Measurements from ENCODE around the gene CCDC97.
A peak's percentile ranks its signal among the peaks of the same experiment; 100 is the strongest.
"Not testable (repeated sequence)": the region's sequence is repeated elsewhere in the genome, so short reads cannot be mapped to it uniquely, and the experiment has no call there.

CCDC97 gene

GRCh38 chr19:41346916-41347315 is 36.9 kb downstream of the CCDC97 start:
- H3K9me3 ChIP-seq (ENCODE audit: control insufficient read depth, insufficient read depth, low read length); H3K27ac ChIP-seq (ENCODE audit: low read depth, low read length); H3K4me1 ChIP-seq (ENCODE audit: control insufficient read depth, insufficient read depth, low read length); H3K36me3 ChIP-seq (ENCODE audit: control insufficient read depth, insufficient read depth, low read length); H3K4me3 ChIP-seq (ENCODE audit: low read depth, low read length); H3K9ac ChIP-seq (ENCODE audit: low read depth, low read length): not testable (repeated sequence)
- peaks cover 23% of the 10 kb centered on the region for H3K27me3 ChIP-seq (ENCODE audit: control insufficient read depth, insufficient read depth, low read length)

GRCh38 chr19:41350735-41351338 is 40.9 kb downstream of the CCDC97 start:
- Histone ChIP-seq H3K27ac (ENCODE audit: low read depth, low read length) (no peak overlapping the region), H3K27me3 (ENCODE audit: control insufficient read depth, insufficient read depth, low read length) (peaks cover 38% of the 10 kb centered on the region), H3K4me1 (ENCODE audit: control insufficient read depth, insufficient read depth, low read length) (no peaks in the 10 kb centered on the region), H3K9me3 (ENCODE audit: control insufficient read depth, insufficient read depth, low read length) (no peaks in the 10 kb centered on the region), H3K36me3 (ENCODE audit: control insufficient read depth, insufficient read depth, low read length) (no peaks in the 10 kb centered on the region), H3K9ac (ENCODE audit: low read depth, low read length) (no peak overlapping the region), H3K4me3 (ENCODE audit: low read depth, low read length) (peak overlapping the region; percentile 74)

GRCh38 chr19:41351339-41352245 is 41.6 kb downstream of the CCDC97 start:
- Histone ChIP-seq H3K4me3 (ENCODE audit: low read depth, low read length) (peak overlapping the region; percentile 74), H3K36me3 (ENCODE audit: control insufficient read depth, insufficient read depth, low read length) (no peaks in the 10 kb centered on the region), H3K27ac (ENCODE audit: low read depth, low read length) (no peak overlapping the region), H3K9me3 (ENCODE audit: control insufficient read depth, insufficient read depth, low read length) (no peaks in the 10 kb centered on the region), H3K9ac (ENCODE audit: low read depth, low read length) (no peak overlapping the region), H3K4me1 (ENCODE audit: control insufficient read depth, insufficient read depth, low read length) (no peaks in the 10 kb centered on the region), H3K27me3 (ENCODE audit: control insufficient read depth, insufficient read depth, low read length) (peaks cover 38% of the 10 kb centered on the region)

- peak overlapping the region; percentile 74 for H3K4me3 ChIP-seq (ENCODE audit: low read depth, low read length)
- no peaks in the 10 kb centered on the region for H3K4me1 ChIP-seq (ENCODE audit: control insufficient read depth, insufficient read depth, low read length)
- H3K9me3 ChIP-seq (ENCODE audit: control insufficient read depth, insufficient read depth, low read length) = no peaks in the 10 kb centered on the region
- no peak overlapping the region for H3K9ac ChIP-seq (ENCODE audit: low read depth, low read length)
- peaks cover 38% of the 10 kb centered on the region for H3K27me3 ChIP-seq (ENCODE audit: control insufficient read depth, insufficient read depth, low read length)
- no peak overlapping the region for H3K27ac ChIP-seq (ENCODE audit: low read depth, low read length)
- H3K36me3 ChIP-seq (ENCODE audit: control insufficient read depth, insufficient read depth, low read length) = no peaks in the 10 kb centered on the region
Measured at GRCh38 chr19:41352279-41352608, 42.3 kb downstream of the CCDC97 start.

GRCh38 chr19:41352609-41353465 is 42.9 kb downstream of the CCDC97 start:
- Histone ChIP-seq H3K4me1 (ENCODE audit: control insufficient read depth, insufficient read depth, low read length) (no peaks in the 10 kb centered on the region), H3K27ac (ENCODE audit: low read depth, low read length) (no peak overlapping the region), H3K9me3 (ENCODE audit: control insufficient read depth, insufficient read depth, low read length) (no peaks in the 10 kb centered on the region), H3K4me3 (ENCODE audit: low read depth, low read length) (peak overlapping the region; percentile 74), H3K9ac (ENCODE audit: low read depth, low read length) (no peak overlapping the region), H3K36me3 (ENCODE audit: control insufficient read depth, insufficient read depth, low read length) (no peaks in the 10 kb centered on the region), H3K27me3 (ENCODE audit: control insufficient read depth, insufficient read depth, low read length) (peaks cover 38% of the 10 kb centered on the region)

- peak within 1 kb of the TSS; percentile 20 for H3K27ac ChIP-seq (ENCODE audit: low read depth, low read length)
Measured at GRCh38 chr19:41353466-41354342, 43.7 kb downstream of the CCDC97 start, which contains the start of gene TGFB1. TGFB1 (minus strand) TSS chr19:41353922; CDS start chr19:41353044, 878 bp downstream.

GRCh38 chr19:41354343-41354953 is 44.5 kb downstream of the CCDC97 start:
- Histone ChIP-seq H3K27ac (ENCODE audit: low read depth, low read length) (no peak overlapping the region), H3K27me3 (ENCODE audit: control insufficient read depth, insufficient read depth, low read length) (peaks cover 38% of the 10 kb centered on the region)

More at GRCh38 chr19:41353466-41354342, 43.7 kb downstream of the CCDC97 start, which contains the start of gene TGFB1:
- Histone ChIP-seq H3K4me3 (ENCODE audit: low read depth, low read length) (peak within 1 kb of the TSS; percentile 74), H3K9ac (ENCODE audit: low read depth, low read length) (no peak within 1 kb of the TSS), H3K27me3 (ENCODE audit: control insufficient read depth, insufficient read depth, low read length) (peaks cover 38% of the 10 kb centered on the region), H3K9me3 (ENCODE audit: control insufficient read depth, insufficient read depth, low read length) (no peaks in the 10 kb centered on the region), H3K4me1 (ENCODE audit: control insufficient read depth, insufficient read depth, low read length) (no peaks in the 10 kb centered on the region), H3K36me3 (ENCODE audit: control insufficient read depth, insufficient read depth, low read length) (no peaks in the 10 kb centered on the region)

GRCh38 chr19:41355035-41355434 is 45.1 kb downstream of the CCDC97 start:
- no peaks in the 10 kb centered on the region for H3K9me3 ChIP-seq (ENCODE audit: control insufficient read depth, insufficient read depth, low read length)
- no peak overlapping the region for H3K27ac ChIP-seq (ENCODE audit: low read depth, low read length)
- H3K4me3 ChIP-seq (ENCODE audit: low read depth, low read length) = no peak overlapping the region
- no peaks in the 10 kb centered on the region for H3K36me3 ChIP-seq (ENCODE audit: control insufficient read depth, insufficient read depth, low read length)
- no peaks in the 10 kb centered on the region for H3K4me1 ChIP-seq (ENCODE audit: control insufficient read depth, insufficient read depth, low read length)
- no peak overlapping the region for H3K9ac ChIP-seq (ENCODE audit: low read depth, low read length)
- peaks cover 34% of the 10 kb centered on the region for H3K27me3 ChIP-seq (ENCODE audit: control insufficient read depth, insufficient read depth, low read length)

More at GRCh38 chr19:41354343-41354953, 44.5 kb downstream of the CCDC97 start:
- no peak overlapping the region for H3K9ac ChIP-seq (ENCODE audit: low read depth, low read length)
- no peaks in the 10 kb centered on the region for H3K36me3 ChIP-seq (ENCODE audit: control insufficient read depth, insufficient read depth, low read length)
- no peaks in the 10 kb centered on the region for H3K4me1 ChIP-seq (ENCODE audit: control insufficient read depth, insufficient read depth, low read length)
- no peaks in the 10 kb centered on the region for H3K9me3 ChIP-seq (ENCODE audit: control insufficient read depth, insufficient read depth, low read length)
- H3K4me3 ChIP-seq (ENCODE audit: low read depth, low read length) = peak overlapping the region; percentile 74

- Histone ChIP-seq H3K27ac (ENCODE audit: low read depth, low read length) (no peak overlapping the region), H3K36me3 (ENCODE audit: control insufficient read depth, insufficient read depth, low read length) (no peaks in the 10 kb centered on the region), H3K4me3 (ENCODE audit: low read depth, low read length) (no peak overlapping the region), H3K4me1 (ENCODE audit: control insufficient read depth, insufficient read depth, low read length) (no peaks in the 10 kb centered on the region), H3K27me3 (ENCODE audit: control insufficient read depth, insufficient read depth, low read length) (peaks cover 27% of the 10 kb centered on the region), H3K9ac (ENCODE audit: low read depth, low read length) (no peak overlapping the region), H3K9me3 (ENCODE audit: control insufficient read depth, insufficient read depth, low read length) (no peaks in the 10 kb centered on the region)
Measured at GRCh38 chr19:41355802-41356201, 45.8 kb downstream of the CCDC97 start.

Data from HUES48 (cell line).